Adrenal gland (tissue), 5 donors: ENCODE measurements around the gene GATD1.
"Not testable (repeated sequence)": the region's sequence is repeated elsewhere in the genome, so short reads cannot be mapped to it uniquely, and the experiment has no call there.

ENCODE experiments used
- POLR2A ChIP-seq, 2 donors: fragments of 450-650 bp; IDR thresholded peaks; one replicate each; pipeline ENCODE4 v1.6.1; 2017; ENCODE audit warnings: antibody characterized with exemption in 2 of 2, mild to moderate bottlenecking in 2 of 2, moderate library complexity in 1 of 2
- TF ChIP-seq, protein P1 (sequence below), 6 experiments: fragments of 450-650 bp in 4 of 6; fragments of 200-600 bp in 2 of 6; sonication (generic) in 1 of 6; IDR thresholded peaks; 1 replicate in 5 of 6; 2 replicates in 1 of 6; pipeline versions ENCODE4 v1.5.1 to v1.8.0; 2016 to 2021; ENCODE audit warnings: antibody characterized with exemption in 6 of 6, mild to moderate bottlenecking in 2 of 6, moderate library complexity in 1 of 6
- donor health status: DM: no; HTN: no; CAD: no.

DNA sequence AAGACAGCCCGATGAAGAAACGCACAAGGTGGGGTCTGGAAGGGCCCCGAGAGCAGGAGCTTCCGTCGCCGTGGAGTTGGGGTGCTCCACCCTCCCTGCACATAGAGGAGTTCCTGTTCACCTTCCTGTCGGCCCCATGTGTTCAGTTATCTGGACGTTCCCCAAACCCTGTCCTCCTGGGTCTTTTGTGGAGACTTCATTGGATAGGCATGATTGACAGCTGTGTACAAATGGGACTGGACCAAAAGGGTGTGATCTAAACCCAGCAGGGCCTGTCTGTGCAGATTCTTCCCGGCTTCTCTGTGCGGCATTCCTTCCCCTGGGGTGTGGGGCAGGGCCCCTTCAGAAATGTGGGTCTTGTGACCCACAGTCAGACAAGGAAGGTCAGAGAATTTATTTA is 39.4 kb downstream of the GATD1 start:
- TF ChIP-seq, protein P1, sequence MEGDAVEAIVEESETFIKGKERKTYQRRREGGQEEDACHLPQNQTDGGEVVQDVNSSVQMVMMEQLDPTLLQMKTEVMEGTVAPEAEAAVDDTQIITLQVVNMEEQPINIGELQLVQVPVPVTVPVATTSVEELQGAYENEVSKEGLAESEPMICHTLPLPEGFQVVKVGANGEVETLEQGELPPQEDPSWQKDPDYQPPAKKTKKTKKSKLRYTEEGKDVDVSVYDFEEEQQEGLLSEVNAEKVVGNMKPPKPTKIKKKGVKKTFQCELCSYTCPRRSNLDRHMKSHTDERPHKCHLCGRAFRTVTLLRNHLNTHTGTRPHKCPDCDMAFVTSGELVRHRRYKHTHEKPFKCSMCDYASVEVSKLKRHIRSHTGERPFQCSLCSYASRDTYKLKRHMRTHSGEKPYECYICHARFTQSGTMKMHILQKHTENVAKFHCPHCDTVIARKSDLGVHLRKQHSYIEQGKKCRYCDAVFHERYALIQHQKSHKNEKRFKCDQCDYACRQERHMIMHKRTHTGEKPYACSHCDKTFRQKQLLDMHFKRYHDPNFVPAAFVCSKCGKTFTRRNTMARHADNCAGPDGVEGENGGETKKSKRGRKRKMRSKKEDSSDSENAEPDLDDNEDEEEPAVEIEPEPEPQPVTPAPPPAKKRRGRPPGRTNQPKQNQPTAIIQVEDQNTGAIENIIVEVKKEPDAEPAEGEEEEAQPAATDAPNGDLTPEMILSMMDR (IDR thresholded peaks at IDR 0.05), result not testable (repeated sequence)
- TF ChIP-seq POLR2A (IDR thresholded peaks at IDR 0.05), result not testable (repeated sequence)
